Left lung (tissue), 10 donors: ENCODE data around the gene MARK2. TPM values are rescaled to one million over a fixed set of nuclear protein-coding genes. Genes with fewer than 3 reads are reported as not detected.

ENCODE experiments used
- ATAC-seq: fragments of 200-7000 bp; cut with Tn5 transposase; one replicate; pipeline ENCODE4 v1.9.1; 2020; ENCODE audit warnings: moderate library complexity
- DNase-seq, 4 donors: peaks; one replicate each; pipeline ENCODE4 v3.0.0-alpha.2; 2013 to 2020
- H3K27ac ChIP-seq, 2 donors: fragments of 200-600 bp; sonication (generic) in 1 of 2; one replicate each; pipeline versions ENCODE4 v1.5.0 to v1.8.0; 2020 to 2021
- H3K27me3 ChIP-seq, 2 donors: fragments of 200-600 bp; sonication (generic) in 1 of 2; one replicate each; pipeline versions ENCODE4 v1.5.0 to v1.8.0; 2020 to 2021
- H3K36me3 ChIP-seq, 2 donors: fragments of 200-600 bp; sonication (generic) in 1 of 2; one replicate each; pipeline versions ENCODE4 v1.5.0 to v1.8.0; 2020 to 2021
- H3K4me1 ChIP-seq, 2 donors: fragments of 200-600 bp; one replicate each; pipeline ENCODE4 v1.8.0; 2021
- H3K4me3 ChIP-seq, 2 donors: fragments of 200-600 bp; sonication (generic) in 1 of 2; one replicate each; pipeline versions ENCODE4 v1.5.0 to v1.8.0; 2020 to 2021; ENCODE audit warnings: mild to moderate bottlenecking in 1 of 2
- H3K9me3 ChIP-seq, 2 donors: fragments of 200-600 bp; sonication (generic) in 1 of 2; one replicate each; pipeline versions ENCODE4 v1.5.0 to v1.8.0; 2020 to 2021
- CTCF ChIP-seq, 2 donors: fragments of 200-600 bp; sonication (generic) in 1 of 2; IDR thresholded peaks; one replicate each; pipeline versions ENCODE4 v1.5.0 to v1.8.0; 2021; ENCODE audit warnings: antibody characterized with exemption in 2 of 2
- intact Hi-C, 2 donors: fragments of 100-400 bp; cut with DNase I; formaldehyde crosslinking; loops; one replicate each; pipeline versions ENCODE4 v1.11.2 to v1.14.2; 2022
- polyA plus RNA-seq, 6 donors: library from polyadenylated mRNA; unstranded; fragments of 120-200 nt; gene quantifications; one replicate each; pipeline ENCODE4 v1.2.1, GENCODE V29; 2013; ENCODE audit not compliant: insufficient read length in 6 of 6
- total RNA-seq, 2 donors: library from RNA; stranded (reverse); fragmentation: NEBNext Ultra II Directional; extraction: Animal tissue kit (Norgen Biotek cat#: 25700); gene quantifications; one replicate each; pipeline ENCODE4 v1.2.1, GENCODE V29; 2021
- donor health status: DM: no; HTN: yes; CAD: no.
- donor health status: DM: no; HTN: no; CAD: no.

Gene MARK2
- total and polyA plus RNA-seq, 8 donors: 29.0 to 45.5 (median 33.6) TPM

GRCh38 chr11:63916837-63917691 lies 78.2 kb downstream of the MARK2 start, which contains the start of gene RCOR2:
Gene RCOR2 (minus strand): TSS chr11:63917164. CDS start chr11:63916456, 708 bp downstream.
- peaks cover 0 to 59% of the 10 kb centered on the region in 2 donors for H3K27me3 ChIP-seq
- H3K27ac ChIP-seq: peak within 1 kb of the TSS in 1 of 2 donors; percentile 69
- TF ChIP-seq CTCF (IDR thresholded peaks at IDR 0.05): no peak
- intact Hi-C loops: no loop called here
- H3K9me3 ChIP-seq: no peaks in the 10 kb centered on the region
- ATAC-seq: peak; percentile 48
- H3K36me3 ChIP-seq: no peaks in the 10 kb centered on the region
- peak within 1 kb of the TSS; percentile 35 to 43 for H3K4me3 ChIP-seq
- DNase-seq: peak; percentile 66 to 89 (median 82)
- H3K4me1 ChIP-seq: peaks cover 25 to 52% of the 10 kb centered on the region in 2 donors

GRCh38 chr11:63917692-63918506 lies 79.0 kb downstream of the MARK2 start:
- intact Hi-C loops: no loop called here
- Histone ChIP-seq H3K4me1 (peaks cover 25 to 52% of the 10 kb centered on the region in 2 donors), H3K27ac (peak overlapping the region; percentile 18 to 69), H3K36me3 (no peaks in the 10 kb centered on the region), H3K27me3 (peaks cover 0 to 59% of the 10 kb centered on the region in 2 donors), H3K4me3 (peak overlapping the region; percentile 35), H3K9me3 (no peaks in the 10 kb centered on the region)
- no peak for TF ChIP-seq CTCF (IDR thresholded peaks at IDR 0.05)
- ATAC-seq (peak; percentile 56), DNase-seq (peak in 1 of 4 donors; percentile 51)

DNA sequence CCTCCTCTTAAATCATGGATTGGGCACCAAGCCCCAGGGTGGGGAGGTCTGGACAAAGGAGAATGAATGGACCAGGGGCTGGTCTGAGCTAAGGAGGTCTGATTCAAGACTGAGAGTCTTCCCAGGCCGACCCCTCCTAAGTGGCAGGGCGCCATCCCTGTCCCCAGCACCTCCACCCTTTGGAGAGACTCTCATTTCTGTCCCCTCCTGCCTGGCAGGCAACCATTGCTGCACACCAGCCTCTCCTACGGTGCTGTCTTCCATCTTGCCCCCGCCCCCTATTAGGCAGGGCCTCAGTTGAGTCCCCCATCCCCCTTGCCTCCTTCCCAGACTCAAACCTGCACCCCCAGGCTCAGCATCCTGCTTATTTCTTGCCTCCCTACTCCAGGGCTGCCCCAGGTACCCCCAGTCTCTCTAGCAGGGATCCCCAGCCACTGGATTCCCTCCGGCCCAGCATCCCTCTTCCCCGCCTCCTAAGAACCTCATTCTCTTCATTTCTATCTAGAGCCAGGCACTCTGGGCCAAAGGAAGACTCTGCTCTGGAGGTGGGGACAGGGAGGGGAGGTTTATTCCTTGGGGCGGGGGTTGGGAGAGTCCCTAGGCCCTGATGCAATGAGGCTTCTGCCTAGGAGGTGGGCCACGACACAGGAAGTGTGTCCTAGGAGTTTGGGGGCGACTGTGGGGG lies 79.7 kb downstream of the MARK2 start:
- no peaks in the 10 kb centered on the region for H3K9me3 ChIP-seq
- no peaks in the 10 kb centered on the region for H3K36me3 ChIP-seq
- peaks cover 0 to 59% of the 10 kb centered on the region in 2 donors for H3K27me3 ChIP-seq
- DNase-seq (no peak), ATAC-seq (no peak)
- intact Hi-C loops: no loop called here
- peaks cover 25 to 52% of the 10 kb centered on the region in 2 donors for H3K4me1 ChIP-seq
- no peak for TF ChIP-seq CTCF (IDR thresholded peaks at IDR 0.05)
- peak overlapping the region; percentile 18 to 69 for H3K27ac ChIP-seq
- H3K4me3 ChIP-seq: peak overlapping the region in 1 of 2 donors; percentile 35

DNA sequence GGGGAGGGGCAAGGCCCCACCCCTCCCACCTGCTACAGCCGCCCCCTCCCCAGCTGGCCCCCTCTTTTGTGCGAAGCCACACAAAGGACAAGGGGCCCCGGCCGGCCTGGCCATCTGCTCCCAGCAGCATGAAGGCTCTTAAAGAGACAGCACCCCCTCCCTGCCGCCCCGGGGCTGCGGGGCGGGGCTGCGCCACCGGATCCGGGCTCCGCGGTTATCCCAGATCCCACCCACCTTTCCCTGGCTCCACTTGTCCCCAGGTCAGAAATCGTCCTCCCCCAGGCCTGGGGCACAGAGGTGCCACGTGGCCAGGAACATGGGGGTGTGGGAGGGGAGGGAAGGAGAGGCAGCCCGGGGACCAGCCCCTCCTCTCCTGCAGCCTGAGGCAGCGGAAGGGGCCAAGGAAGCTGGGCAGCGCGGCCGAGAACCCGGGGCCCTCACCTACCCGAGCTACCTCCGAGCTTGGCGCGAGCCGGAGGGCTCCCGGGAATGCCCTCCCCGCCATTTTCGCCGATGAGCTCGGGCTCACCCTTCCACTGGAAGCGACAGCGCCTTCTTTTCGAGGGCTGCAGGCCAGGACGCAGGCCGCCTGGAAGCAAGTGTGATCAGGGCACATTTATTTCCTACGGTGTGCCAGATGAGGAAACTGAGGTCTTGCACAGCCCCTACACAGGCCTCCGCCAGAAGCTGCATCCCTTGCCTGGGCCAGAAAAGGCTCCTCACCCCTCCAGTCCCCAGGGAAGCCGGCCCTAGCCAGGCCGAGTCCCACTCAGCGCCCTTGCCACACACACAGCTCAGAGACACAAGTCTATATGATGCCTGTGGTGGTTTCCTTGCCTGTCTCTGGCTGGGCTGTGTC lies 80.6 kb downstream of the MARK2 start:
- ATAC-seq: peak; percentile 3
- intact Hi-C loops: loop anchor here in 1 of 2 donors (10.0 kb wide), 1 partner anchor 75 kb away; no protein-coding TSS in a partner anchor

More for the DNA sequence above, 80.6 kb downstream of the MARK2 start:
- H3K27ac ChIP-seq: no peak overlapping the region
- peaks cover 25 to 52% of the 10 kb centered on the region in 2 donors for H3K4me1 ChIP-seq
- no peak overlapping the region for H3K4me3 ChIP-seq
- DNase-seq: no peak
- no peaks in the 10 kb centered on the region for H3K36me3 ChIP-seq
- no peak for TF ChIP-seq CTCF (IDR thresholded peaks at IDR 0.05)
- no peaks in the 10 kb centered on the region for H3K9me3 ChIP-seq
- peaks cover 0 to 59% of the 10 kb centered on the region in 2 donors for H3K27me3 ChIP-seq
